Stimulated activated CD4-positive, alpha-beta T cell treated with anti-CD3 and anti-CD28 coated beads, Interleukin-15, amount 100 ng/mL, for 1 hour (primary cell): ENCODE data around the gene KRTAP10-10.
"Not testable (repeated sequence)": the region's sequence is repeated elsewhere in the genome, so short reads cannot be mapped to it uniquely, and the experiment has no call there.

Source experiments
- DNase-seq, 2 donors: peaks; one replicate each; pipeline ENCODE4 v3.0.0-alpha.2; 2020; ENCODE audit warnings: low read depth in 1 of 2, low spot score in 1 of 2

The KRTAP10-10 gene

GRCh38 chr21:44637018-44637850 is at the start of gene KRTAP10-10:
Gene KRTAP10-10 (plus strand): TSS chr21:44637356. CDS start chr21:44637418, 62 bp downstream.
- DNase-seq, result no peak

- DNase-seq, result no peak
Observed at GRCh38 chr21:44589094-44589493, 48.1 kb upstream of the KRTAP10-10 start.

- no peak for DNase-seq
Observed at GRCh38 chr21:44589586-44590305, 47.4 kb upstream of the KRTAP10-10 start.

- no peak for DNase-seq
Observed at GRCh38 chr21:44590311-44590721, 46.8 kb upstream of the KRTAP10-10 start.

GRCh38 chr21:44590897-44591800 is 46.0 kb upstream of the KRTAP10-10 start:
- DNase-seq, result not testable (repeated sequence)

GRCh38 chr21:44591801-44592130 is 45.4 kb upstream of the KRTAP10-10 start:
- DNase-seq, result not testable (repeated sequence)

- no peak for DNase-seq
Observed at GRCh38 chr21:44592446-44593311, 44.5 kb upstream of the KRTAP10-10 start, which contains the start of gene KRTAP10-6. Gene KRTAP10-6 (minus strand): TSS chr21:44592505. CDS start chr21:44592484, 21 bp downstream.

GRCh38 chr21:44593598-44594405 is 43.4 kb upstream of the KRTAP10-10 start:
- no peak for DNase-seq

- no peak for DNase-seq
Observed at GRCh38 chr21:44594406-44594916, 42.7 kb upstream of the KRTAP10-10 start.

GRCh38 chr21:44595524-44595923 is 41.6 kb upstream of the KRTAP10-10 start:
- DNase-seq, result no peak

- DNase-seq, result no peak
Observed at GRCh38 chr21:44596068-44596725, 41.0 kb upstream of the KRTAP10-10 start.

GRCh38 chr21:44598061-44598460 is 39.1 kb upstream of the KRTAP10-10 start:
- DNase-seq, result no peak

- DNase-seq, result no peak
Observed at GRCh38 chr21:44599264-44600029, 37.7 kb upstream of the KRTAP10-10 start.

GRCh38 chr21:44600118-44600978 is 36.8 kb upstream of the KRTAP10-10 start, which contains the start of gene KRTAP10-7:
Gene KRTAP10-7 (plus strand): TSS chr21:44600597. CDS start chr21:44600622, 25 bp downstream.
- DNase-seq, result not testable (repeated sequence)

- not testable (repeated sequence) for DNase-seq
Observed at GRCh38 chr21:44601091-44601490, 36.1 kb upstream of the KRTAP10-10 start.

- DNase-seq, result no peak
Observed at GRCh38 chr21:44601596-44602462, 35.3 kb upstream of the KRTAP10-10 start.
